A549 (cell line): ENCODE results near the gene RARB. TPM values are rescaled to one million over a fixed set of nuclear protein-coding genes. Genes with fewer than 3 reads are reported as not detected.

ENCODE experiments used
- ATAC-seq, 2 experiments: fragments of 200-7000 bp in 1 of 2; fragments of >200 bp in 1 of 2; cut with Nextera tagmentation in 1 of 2; cut with Tn5 transposase in 1 of 2; 3 replicates each; pipeline versions ENCODE4 v1.8.0 to v1.9.1; 2018 to 2020; ENCODE audit warnings: mild to moderate bottlenecking in 1 of 2, moderate library complexity in 1 of 2
- CTCF ChIA-PET: fragments of 300-600 bp; sonication (Branson Sonifier 250); formaldehyde crosslinking; extraction: SDS; loops from one replicate; lab custom pipeline; 2021; ENCODE audit warnings: antibody characterized with exemption, inconsistent platforms; lab: Yijun Ruan, JAX
- POLR2A ChIA-PET: fragments of 350-600 bp; formaldehyde crosslinking; extraction: SDS; loops from one replicate; lab custom pipeline; 2021; ENCODE audit warnings: antibody characterized with exemption, inconsistent platforms; lab: Yijun Ruan, JAX
- DNase-seq, 2 experiments: peaks; one replicate each; pipeline versions ENCODE4 v3.0.0 to v3.0.0-alpha.2; 2011 to 2016; ENCODE audit warnings: low read depth in 1 of 2, low spot score in 1 of 2
- FAIRE-seq: peaks from 2 replicates; lab custom pipeline; 2011; peaks lifted over from hg19 to GRCh38; lab: Jason Lieb, UNC
- H3K27ac ChIP-seq, 2 experiments: fragments of >200 bp; sonication (Bioruptor Twin); formaldehyde crosslinking; 3 replicates each; pipeline ENCODE4 v1.5.1; 2016 to 2017
- H3K4me1 ChIP-seq: fragments of >200 bp; sonication (Bioruptor Twin); formaldehyde crosslinking; 3 replicates; pipeline ENCODE4 v1.6.1; 2016
- H3K4me2 ChIP-seq: fragments of >200 bp; sonication (Bioruptor Twin); formaldehyde crosslinking; 3 replicates; pipeline ENCODE4 v1.6.1; 2016
- H3K4me3 ChIP-seq: fragments of >200 bp; sonication (Bioruptor Twin); formaldehyde crosslinking; 3 replicates; pipeline ENCODE4 v1.5.1; 2016
- H3K9me3 ChIP-seq: fragments of >200 bp; sonication (Bioruptor Twin); formaldehyde crosslinking; 3 replicates; pipeline ENCODE4 v1.6.1; 2016
- BCL3 ChIP-seq: fragments of >200 bp; sonication (Bioruptor Twin); formaldehyde crosslinking; IDR thresholded peaks from 3 replicates; pipeline ENCODE4 v1.6.1; 2016
- CBX2 ChIP-seq: fragments of 200-600 bp; sonication (generic); IDR thresholded peaks from 2 replicates; pipeline ENCODE4 v1.6.1; 2016; ENCODE audit warnings: low read depth, mild to moderate bottlenecking, borderline replicate concordance
- CHD2 ChIP-seq: fragments of 150-350 bp; IDR thresholded peaks from 2 replicates; pipeline ENCODE4 v1.6.1; 2014; ENCODE audit warnings: low read length; ENCODE audit not compliant: partially characterized antibody
- EP300 ChIP-seq, 2 experiments: fragments of >200 bp; sonication (Bioruptor Twin); formaldehyde crosslinking; IDR thresholded peaks; 2 replicates in 1 of 2; 3 replicates in 1 of 2; pipeline ENCODE4 v1.6.1; 2016 to 2017
- ESRRA ChIP-seq: fragments of 150-350 bp; IDR thresholded peaks from 2 replicates; pipeline ENCODE4 v1.6.1; 2014; ENCODE audit warnings: mild to moderate bottlenecking, low read length, borderline replicate concordance
- FOSL2 ChIP-seq, 2 experiments: fragments of 450-650 bp in 1 of 2; fragments of >200 bp in 1 of 2; sonication (Bioruptor Twin) in 1 of 2; formaldehyde crosslinking; IDR thresholded peaks; 2 replicates each; pipeline versions ENCODE4 v1.5.0 to v1.6.1; 2016 to 2020; ENCODE audit warnings: mild to moderate bottlenecking in 1 of 2, moderate library complexity in 1 of 2
- FOXS1 ChIP-seq: fragments of 250-450 bp; sonication (Bioruptor Pico); IDR thresholded peaks from 2 replicates; pipeline ENCODE4 v1.5.0; 2020; ENCODE audit warnings: mild to moderate bottlenecking, moderate library complexity
- GATA3 ChIP-seq: IDR thresholded peaks from 2 replicates; pipeline ENCODE4 v1.6.1; 2012; ENCODE audit warnings: borderline replicate concordance
- HES2 ChIP-seq: fragments of >200 bp; sonication (Bioruptor Twin); formaldehyde crosslinking; IDR thresholded peaks from 2 replicates; pipeline ENCODE4 v1.6.1; 2016
- JUN ChIP-seq, 2 experiments: fragments of >200 bp; sonication (Bioruptor Twin); formaldehyde crosslinking; IDR thresholded peaks; 2 replicates in 1 of 2; 3 replicates in 1 of 2; pipeline ENCODE4 v1.6.1; 2016 to 2017
- JUNB ChIP-seq: fragments of >200 bp; sonication (Bioruptor Twin); formaldehyde crosslinking; IDR thresholded peaks from 2 replicates; pipeline ENCODE4 v1.6.1; 2016
- MAX ChIP-seq: IDR thresholded peaks from 2 replicates; pipeline ENCODE4 v1.6.1; 2012
- MAZ ChIP-seq: fragments of 150-350 bp; IDR thresholded peaks from 2 replicates; pipeline ENCODE4 v1.6.1; 2014; ENCODE audit warnings: antibody characterized with exemption, low read depth, low read length, borderline replicate concordance
- MYC ChIP-seq: IDR thresholded peaks from 2 replicates; pipeline ENCODE4 v1.6.1; 2012; ENCODE audit warnings: mild to moderate bottlenecking, inconsistent platforms, low read length, improper control_type of control experiment, borderline replicate concordance
- NFE2L2 ChIP-seq: fragments of 150-350 bp; conservative IDR thresholded peaks from 2 replicates; pipeline ENCODE4 v1.6.1; 2014; ENCODE audit warnings: low read length
- POLR2AphosphoS2 ChIP-seq: conservative IDR thresholded peaks from 2 replicates; pipeline ENCODE4 v1.6.1; 2012; ENCODE audit warnings: low read length, improper control_type of control experiment, inconsistent platforms
- RAD21 ChIP-seq, 2 experiments: fragments of >200 bp in 1 of 2; sonication (Bioruptor Twin) in 1 of 2; formaldehyde crosslinking in 1 of 2; IDR thresholded peaks in 1 of 2; conservative IDR thresholded peaks in 1 of 2; 2 replicates in 1 of 2; 3 replicates in 1 of 2; pipeline ENCODE4 v1.6.1; 2012 to 2018; ENCODE audit warnings: inconsistent platforms in 1 of 2
- REST ChIP-seq: fragments of 200-600 bp; sonication (generic); IDR thresholded peaks from 2 replicates; pipeline ENCODE4 v1.6.1; 2016; ENCODE audit warnings: antibody characterized with exemption, mild to moderate bottlenecking, moderate library complexity
- SMC3 ChIP-seq: fragments of >200 bp; sonication (Bioruptor Twin); formaldehyde crosslinking; IDR thresholded peaks from 3 replicates; pipeline ENCODE4 v1.6.1; 2018; ENCODE audit warnings: inconsistent platforms
- SREBF2 ChIP-seq: fragments of 450-650 bp; IDR thresholded peaks from 2 replicates; pipeline ENCODE4 v1.6.1; 2014; ENCODE audit warnings: mild to moderate bottlenecking, moderate library complexity
- TP53 ChIP-seq: fragments of 250-450 bp; sonication (Bioruptor Pico); IDR thresholded peaks from 2 replicates; pipeline ENCODE4 v1.5.0; 2021; ENCODE audit warnings: mild to moderate bottlenecking, moderate library complexity
- USF2 ChIP-seq: fragments of 450-650 bp; IDR thresholded peaks from 2 replicates; pipeline ENCODE4 v1.6.1; 2014; ENCODE audit warnings: antibody characterized with exemption
- ZNF302 ChIP-seq: fragments of 250-450 bp; sonication (Bioruptor Pico); IDR thresholded peaks from 2 replicates; pipeline ENCODE4 v1.9.0; 2021; ENCODE audit warnings: inconsistent platforms, mild to moderate bottlenecking, moderate library complexity
- ZSCAN20 ChIP-seq: fragments of 250-450 bp; sonication (Bioruptor Pico); IDR thresholded peaks from 2 replicates; pipeline ENCODE4 v1.8.0; 2022; ENCODE audit warnings: mild to moderate bottlenecking, moderate library complexity
- WGBS: methylation state at CpG from one replicate; pipeline ENCODE4 v1.1.6; 2017; ENCODE audit errors: missing lambda C conversion rate; 5-methylcytosine and 5-hydroxymethylcytosine counted together
- polyA plus RNA-seq, 4 experiments: library from polyadenylated mRNA; depleted of rRNA in 3 of 4; stranded (reverse); fragments of >200 nt; fragmentation: RNase III in 1 of 4; extraction: RNeasy Plus Mini Kit Qiagen cat#74134 plus additional on column Dnase treatment in 1 of 4; gene quantifications; 2 replicates in 3 of 4; 3 replicates in 1 of 4; pipeline ENCODE4 v1.2.3, GENCODE V29; 2011 to 2017

Gene RARB
- polyA plus RNA-seq, 2 of the 4 experiments (the other 2 are of a cell fraction): 24.5 to 30.8 TPM

- ChIA-PET CTCF (no interaction called here), POLR2A (no interaction called here)
- DNase-seq (no peak), FAIRE-seq (no peak), ATAC-seq (no peak)
- WGBS: 100% methylated on average over 1 of the region's 1 CpG
- no peak overlapping the region for H3K4me2 ChIP-seq
- TF ChIP-seq CHD2: no peak
- TF ChIP-seq ZSCAN20 (CRISPR knock-in tag): no peak
- TF ChIP-seq HES2: no peak
- TF ChIP-seq GATA3: no peak
- TF ChIP-seq FOXS1 (CRISPR knock-in tag): no peak
- no peak for TF ChIP-seq ZNF302 (CRISPR knock-in tag)
- TF ChIP-seq USF2: no peak
- no peak for TF ChIP-seq MYC
- no peak for TF ChIP-seq CBX2
- TF ChIP-seq EP300 (IDR thresholded peaks at IDR 0.05): no peak
- no peak for TF ChIP-seq REST
- no peak for TF ChIP-seq BCL3
- no peak for TF ChIP-seq MAZ
- peaks cover 13% of the 10 kb centered on the region; the same call in 1 of the 3 replicates for H3K4me1 ChIP-seq
- no peak overlapping the region for H3K4me3 ChIP-seq
- H3K27ac ChIP-seq: 0 out of 6 replicates have a peak overlapping the region, but pooled peaks of 1 of the 2 experiments have one; percentile 1
- H3K9me3 ChIP-seq: no peaks in the 10 kb centered on the region
Observed at GRCh38 chr3:25547103-25547502, 119.0 kb downstream of the RARB start.

- Histone ChIP-seq H3K4me3 (no peak overlapping the region), H3K27ac (no peak overlapping the region), H3K4me1 (peaks cover 13% of the 10 kb centered on the region; the same call in 1 of the 3 replicates), H3K9me3 (no peaks in the 10 kb centered on the region), H3K4me2 (no peak overlapping the region)
- no peak for ATAC-seq
- FAIRE-seq: no peak
- 32% methylated on average over 1 of the region's 1 CpG for WGBS
- TF ChIP-seq JUNB (no peak), FOSL2 (IDR thresholded peaks at IDR 0.05) (no peak), FOSL2 (CRISPR knock-in tag; IDR thresholded peaks at IDR 0.05) (no peak), CHD2 (no peak), SMC3 (no peak), JUN (IDR thresholded peaks at IDR 0.05) (no peak), ESRRA (no peak), HES2 (no peak), NFE2L2 (no peak), MAX (no peak), TP53 (CRISPR knock-in tag) (no peak), POLR2AphosphoS2 (no peak), MAZ (no peak), SREBF2 (no peak), RAD21 (conservative IDR thresholded peaks at IDR 0.05 in 1 of 2, IDR thresholded peaks at IDR 0.05 in 1 of 2) (no peak)
- POLR2A ChIA-PET: no interaction called here
- CTCF ChIA-PET: interaction anchor here (0.6 kb wide), 1 partner anchor 133 kb away, joined by 4 read pairs; no protein-coding TSS in a partner anchor
- no peak for DNase-seq
Observed at GRCh38 chr3:25547943-25548674, 120.0 kb downstream of the RARB start.
